ENCODE data around the gene CYP26C1.
"Not testable (repeated sequence)": the region's sequence is repeated elsewhere in the genome, so short reads cannot be mapped to it uniquely, and the experiment has no call there.

Gene CYP26C1

DNA sequence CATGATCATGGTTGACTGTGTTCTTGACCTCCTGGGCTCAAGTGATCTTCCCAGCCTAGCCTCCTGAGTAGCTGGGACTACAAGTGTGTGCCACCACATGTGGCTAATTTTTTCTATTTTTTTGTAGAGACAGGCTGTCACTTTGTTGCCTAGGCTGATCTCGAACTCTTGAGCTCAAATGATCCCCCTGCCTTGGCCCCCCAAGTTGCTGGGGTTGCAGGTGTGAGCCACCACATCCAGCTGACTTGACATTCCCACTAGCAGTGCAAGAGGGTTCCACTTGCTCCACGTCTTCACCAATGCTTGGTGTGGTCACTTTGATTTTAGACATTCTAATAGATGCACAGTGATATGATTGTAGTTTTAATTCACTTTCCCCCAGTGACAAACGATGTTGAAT, 38.2 kb downstream of the CYP26C1 start:
- in situ Hi-C loops (cut with MboI; ENCODE audit: low sequenced_read_pairs, unreplicated experiment): no loop called here
- TF ChIP-seq, protein P1, sequence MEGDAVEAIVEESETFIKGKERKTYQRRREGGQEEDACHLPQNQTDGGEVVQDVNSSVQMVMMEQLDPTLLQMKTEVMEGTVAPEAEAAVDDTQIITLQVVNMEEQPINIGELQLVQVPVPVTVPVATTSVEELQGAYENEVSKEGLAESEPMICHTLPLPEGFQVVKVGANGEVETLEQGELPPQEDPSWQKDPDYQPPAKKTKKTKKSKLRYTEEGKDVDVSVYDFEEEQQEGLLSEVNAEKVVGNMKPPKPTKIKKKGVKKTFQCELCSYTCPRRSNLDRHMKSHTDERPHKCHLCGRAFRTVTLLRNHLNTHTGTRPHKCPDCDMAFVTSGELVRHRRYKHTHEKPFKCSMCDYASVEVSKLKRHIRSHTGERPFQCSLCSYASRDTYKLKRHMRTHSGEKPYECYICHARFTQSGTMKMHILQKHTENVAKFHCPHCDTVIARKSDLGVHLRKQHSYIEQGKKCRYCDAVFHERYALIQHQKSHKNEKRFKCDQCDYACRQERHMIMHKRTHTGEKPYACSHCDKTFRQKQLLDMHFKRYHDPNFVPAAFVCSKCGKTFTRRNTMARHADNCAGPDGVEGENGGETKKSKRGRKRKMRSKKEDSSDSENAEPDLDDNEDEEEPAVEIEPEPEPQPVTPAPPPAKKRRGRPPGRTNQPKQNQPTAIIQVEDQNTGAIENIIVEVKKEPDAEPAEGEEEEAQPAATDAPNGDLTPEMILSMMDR (IDR thresholded peaks at IDR 0.05; ENCODE audit: borderline replicate concordance, control extremely low read depth, extremely low read depth, insufficient read depth, missing control alignments): no peak
- no peak for DNase-seq (ENCODE audit: low spot score)

DNA sequence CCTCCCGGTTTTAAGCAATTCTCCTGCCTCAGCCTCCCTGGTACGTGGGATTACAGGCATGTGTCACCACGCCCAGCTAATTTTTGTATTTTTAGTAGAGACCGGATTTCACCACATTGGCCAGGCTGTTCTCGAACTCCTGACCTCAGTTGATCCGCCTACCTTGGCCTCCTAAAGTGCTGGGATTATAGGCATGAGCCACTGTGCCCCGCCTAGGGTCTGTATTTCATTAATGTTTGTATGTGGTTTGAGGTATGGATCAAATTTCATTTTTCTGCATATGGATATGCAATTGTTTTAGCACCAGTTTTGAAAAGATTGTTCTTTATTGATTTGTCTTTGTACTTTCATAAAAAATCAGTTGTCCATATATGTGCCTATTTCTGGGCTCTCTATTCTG, 39.1 kb downstream of the CYP26C1 start:
- in situ Hi-C loops (cut with MboI; ENCODE audit: low sequenced_read_pairs, unreplicated experiment): no loop called here
- DNase-seq (ENCODE audit: low spot score): no peak
- TF ChIP-seq, protein P1 (IDR thresholded peaks at IDR 0.05; ENCODE audit: borderline replicate concordance, control extremely low read depth, extremely low read depth, insufficient read depth, missing control alignments): no peak

GRCh38 chr10:93101148-93101547, 40.5 kb downstream of the CYP26C1 start:
- in situ Hi-C loops (cut with MboI; ENCODE audit: low sequenced_read_pairs, unreplicated experiment); DNase-seq (ENCODE audit: low spot score): not testable (repeated sequence)

DNA sequence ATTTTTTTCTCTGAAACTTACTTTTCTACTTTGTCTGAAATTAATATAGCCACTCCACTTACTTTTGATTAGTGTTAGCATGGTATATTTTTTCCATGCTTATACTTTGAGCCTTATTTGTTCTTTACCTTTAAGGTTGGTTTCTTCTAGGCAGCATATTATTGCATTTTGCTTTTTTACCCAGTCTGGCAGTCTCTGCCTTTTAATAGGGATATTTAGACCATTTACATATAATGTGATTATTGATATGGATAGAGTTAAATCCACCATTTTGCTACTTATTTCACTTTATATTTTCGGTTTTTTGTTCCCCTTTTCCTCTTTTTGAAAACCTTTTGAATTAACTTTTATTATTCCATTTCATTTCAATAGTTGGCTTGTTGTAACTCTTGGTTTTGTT, 43.4 kb downstream of the CYP26C1 start:
- DNase-seq (ENCODE audit: low spot score): no peak
- TF ChIP-seq, protein P1 (IDR thresholded peaks at IDR 0.05; ENCODE audit: borderline replicate concordance, control extremely low read depth, extremely low read depth, insufficient read depth, missing control alignments): no peak
- in situ Hi-C loops (cut with MboI; ENCODE audit: low sequenced_read_pairs, unreplicated experiment): no loop called here

GRCh38 chr10:93106631-93107072, 46.1 kb downstream of the CYP26C1 start:
- no peak for DNase-seq (ENCODE audit: low spot score)
- in situ Hi-C loops (cut with MboI; ENCODE audit: low sequenced_read_pairs, unreplicated experiment): no loop called here
- TF ChIP-seq, protein P1 (IDR thresholded peaks at IDR 0.05; ENCODE audit: borderline replicate concordance, control extremely low read depth, extremely low read depth, insufficient read depth, missing control alignments): no peak

- no peak for DNase-seq (ENCODE audit: low spot score)
- in situ Hi-C loops (cut with MboI; ENCODE audit: low sequenced_read_pairs, unreplicated experiment): no loop called here
- TF ChIP-seq, protein P1 (IDR thresholded peaks at IDR 0.05; ENCODE audit: borderline replicate concordance, control extremely low read depth, extremely low read depth, insufficient read depth, missing control alignments): no peak
These were observed 50.0 kb downstream of the CYP26C1 start for GRCh38 chr10:93110472-93111146.

GRCh38 chr10:93113042-93113441, 52.4 kb downstream of the CYP26C1 start:
- TF ChIP-seq, protein P1 (IDR thresholded peaks at IDR 0.05; ENCODE audit: borderline replicate concordance, control extremely low read depth, extremely low read depth, insufficient read depth, missing control alignments): no peak
- in situ Hi-C loops (cut with MboI; ENCODE audit: low sequenced_read_pairs, unreplicated experiment): no loop called here
- DNase-seq (ENCODE audit: low spot score): no peak
